Measurements from ENCODE around the gene TXNL4A.

TXNL4A gene

DNA sequence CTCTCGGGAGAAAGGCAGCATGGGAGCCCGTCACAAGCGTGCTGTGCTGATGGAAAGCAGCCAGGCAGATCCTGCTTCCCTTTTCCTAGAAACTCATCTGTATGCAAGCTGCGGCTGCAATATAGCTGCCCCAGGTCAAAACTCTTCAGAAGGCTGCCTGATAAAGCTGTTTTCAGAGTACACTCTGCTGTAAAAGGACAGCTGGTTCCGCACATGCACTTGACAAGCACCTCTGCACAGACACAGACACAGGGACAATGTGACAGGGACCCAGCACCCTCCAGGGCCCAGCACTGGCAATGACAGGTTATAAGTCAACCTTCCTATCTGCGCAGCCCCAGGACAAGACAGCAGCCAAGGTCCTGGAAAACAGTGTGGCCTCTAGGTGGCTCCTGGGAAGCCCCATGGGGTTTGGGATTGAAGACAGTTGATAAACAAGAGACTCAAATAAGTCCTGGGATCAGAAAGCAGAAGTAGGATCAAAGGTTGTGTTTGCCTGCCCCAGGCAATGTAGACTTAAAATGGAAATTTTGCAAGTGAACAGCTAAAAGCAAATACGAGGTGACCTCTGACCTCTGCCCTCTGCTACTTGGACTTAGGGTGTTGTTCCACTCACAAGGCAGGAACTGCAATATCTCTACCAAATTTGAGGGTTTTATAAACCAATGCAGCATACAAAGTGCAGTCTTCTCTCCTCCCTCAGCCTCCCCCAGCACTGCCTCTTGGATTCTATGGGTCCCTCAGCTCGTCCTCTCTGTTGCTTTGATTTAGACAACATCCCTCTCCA lies 53.9 kb downstream of the TXNL4A start:
- DNase-seq: no peak

- DNase-seq: no peak
Measured at GRCh38 chr18:79933765-79934164, 54.6 kb downstream of the TXNL4A start.

GRCh38 chr18:79932907-79933306 lies 55.5 kb downstream of the TXNL4A start:
- DNase-seq: no peak

- no peak for DNase-seq
Measured at GRCh38 chr18:79931475-79931874, 56.9 kb downstream of the TXNL4A start.

- DNase-seq: no peak
Measured at GRCh38 chr18:79930020-79930642, 58.2 kb downstream of the TXNL4A start.

DNA sequence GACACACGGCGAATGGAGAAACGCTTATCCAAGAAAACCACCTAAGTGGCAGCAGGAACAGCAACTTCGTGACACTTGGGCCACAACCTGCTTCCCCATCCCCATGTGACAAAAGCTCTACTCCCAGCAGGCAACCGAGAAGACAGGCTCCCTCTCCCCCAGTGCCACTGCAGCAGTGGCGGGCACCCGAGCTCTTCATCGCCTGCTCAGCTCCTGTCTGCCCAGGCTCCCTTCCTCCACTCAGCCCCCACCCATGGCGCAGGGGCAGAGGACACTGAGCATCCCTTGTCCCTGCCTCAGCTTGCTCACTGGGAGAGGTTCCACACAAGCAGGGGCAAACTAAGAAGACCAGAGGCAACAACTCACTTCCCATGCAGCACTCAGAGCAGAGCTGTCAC lies 59.8 kb downstream of the TXNL4A start:
- DNase-seq: no peak

DNA sequence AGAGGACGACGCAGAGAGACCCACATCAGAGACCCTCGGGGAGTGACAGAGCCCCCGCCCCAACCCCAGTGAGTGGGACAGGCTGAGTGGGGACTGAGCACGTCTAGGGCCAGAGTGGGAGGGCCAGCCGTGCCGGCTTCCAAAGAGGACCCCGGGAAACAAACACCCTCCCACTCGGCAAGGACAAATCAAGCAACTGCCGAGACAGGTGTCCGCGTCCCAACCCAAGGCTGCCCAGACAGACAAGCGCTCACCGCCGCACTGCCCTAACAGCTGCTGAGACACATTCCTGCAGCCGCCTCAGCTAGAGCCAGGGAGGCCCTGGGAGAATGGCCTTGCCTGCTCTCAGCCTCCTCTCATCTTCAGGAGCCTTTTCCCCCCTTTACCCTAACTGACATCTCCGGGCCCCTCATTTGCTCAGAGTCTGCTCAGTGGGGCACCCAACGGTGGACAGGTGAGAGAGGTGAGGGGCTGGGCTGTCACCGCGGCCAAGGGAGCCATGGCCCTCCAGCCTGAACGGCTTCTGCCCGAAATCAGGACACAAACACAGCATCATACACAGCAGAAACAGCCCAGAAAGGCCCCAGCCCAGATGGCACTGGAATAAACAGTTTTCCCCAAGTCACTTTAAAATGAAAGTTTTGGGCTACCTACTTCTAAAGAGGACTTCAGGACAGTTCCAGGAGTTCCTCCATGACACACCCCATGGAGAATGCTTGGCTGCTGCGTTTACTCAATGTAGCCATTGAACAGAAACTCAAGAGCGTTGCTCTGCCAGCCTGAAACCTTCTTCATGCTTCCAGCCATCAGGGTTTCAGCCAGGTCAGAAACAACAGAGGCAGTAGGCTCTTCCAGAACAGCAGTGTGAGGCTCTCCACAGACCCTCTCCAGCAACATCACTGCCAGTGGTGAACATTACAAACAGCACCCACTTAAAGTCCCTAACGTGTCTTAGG lies 60.5 kb downstream of the TXNL4A start:
- no peak for DNase-seq

GRCh38 chr18:79926715-79927606 lies 61.4 kb downstream of the TXNL4A start:
- DNase-seq: no peak

- no peak for DNase-seq
Measured at GRCh38 chr18:79926306-79926705, 62.1 kb downstream of the TXNL4A start.

- DNase-seq: no peak
Measured at GRCh38 chr18:79924814-79925731, 63.3 kb downstream of the TXNL4A start.

GRCh38 chr18:79923896-79924585 lies 64.3 kb downstream of the TXNL4A start:
- DNase-seq: no peak

- no peak for DNase-seq
Measured at GRCh38 chr18:79922971-79923411, 65.4 kb downstream of the TXNL4A start.

DNA sequence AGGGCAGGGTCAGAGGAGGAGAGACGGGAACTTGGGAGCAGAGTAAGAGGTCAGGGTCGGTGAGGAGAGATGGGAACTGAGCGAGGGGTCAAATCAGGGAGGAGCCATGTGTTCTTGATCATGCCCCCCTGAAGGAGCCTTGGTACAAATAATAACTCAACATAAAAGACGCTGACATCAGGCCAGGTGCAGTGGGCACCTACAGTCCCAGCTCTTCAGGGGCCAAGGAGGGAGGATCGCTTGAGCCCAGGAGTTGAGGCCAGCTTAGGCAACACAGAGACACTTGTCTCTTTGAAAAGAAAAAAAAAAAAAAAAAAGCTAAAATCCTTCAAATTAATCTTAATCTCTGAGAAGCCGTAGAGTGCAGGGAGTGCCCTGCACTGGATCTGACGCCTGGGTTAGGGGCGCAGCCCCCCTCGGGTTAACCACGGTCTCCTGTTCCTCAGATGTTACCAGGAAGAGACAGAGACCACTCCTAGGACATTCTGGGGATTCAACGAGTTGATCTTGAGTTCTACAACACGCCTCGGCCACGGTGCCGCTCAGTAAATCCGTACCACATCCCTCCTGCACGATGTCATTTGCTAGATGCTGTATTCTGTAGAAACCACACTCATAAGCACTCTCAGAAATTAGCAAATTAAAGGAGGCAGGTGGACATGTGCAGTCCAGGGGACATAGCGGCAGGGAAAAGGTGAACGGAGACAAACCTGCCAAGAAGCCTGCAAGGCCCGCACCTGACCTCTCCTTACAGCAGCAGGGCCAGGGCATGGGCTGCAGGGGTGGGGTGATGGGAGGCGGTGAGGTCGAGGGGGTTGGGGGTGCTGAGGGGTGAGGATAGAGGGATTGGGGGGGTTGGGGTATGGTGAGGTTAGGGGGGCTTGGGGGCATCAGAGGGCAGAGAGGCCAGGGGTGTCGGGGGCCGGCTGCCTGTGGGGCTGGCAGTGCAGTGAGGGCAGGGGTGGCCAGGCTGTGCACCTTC lies 66.1 kb downstream of the TXNL4A start:
- DNase-seq: no peak
